H9 (cell line): Measurements from ENCODE around the gene POLD3. TPM values are rescaled to one million over a fixed set of nuclear protein-coding genes. Genes with fewer than 3 reads are reported as not detected.

Experiments
- DNase-seq: peaks from one replicate; pipeline ENCODE4 v3.0.0-alpha.2; 2017
- H2AFZ ChIP-seq: one replicate; pipeline ENCODE4 v1.6.1; 2013; ENCODE audit warnings: mild to moderate bottlenecking, low read length, control low read depth, moderate library complexity
- H2AK5ac ChIP-seq: 2 replicates; pipeline ENCODE4 v1.6.1; 2013; ENCODE audit warnings: low read length, control low read depth, mixed read lengths; ENCODE audit not compliant: insufficient read length
- H2BK120ac ChIP-seq: one replicate; pipeline ENCODE4 v1.6.1; 2013; ENCODE audit warnings: low read depth, mild to moderate bottlenecking, low read length, control low read depth, inconsistent platforms; ENCODE audit not compliant: poor library complexity, severe bottlenecking
- H2BK12ac ChIP-seq: 2 replicates; pipeline ENCODE4 v1.6.1; 2013; ENCODE audit warnings: low read length, control low read depth, mixed read lengths, low read depth; ENCODE audit not compliant: insufficient read length
- H2BK15ac ChIP-seq: 2 replicates; pipeline ENCODE4 v1.6.1; 2013; ENCODE audit warnings: low read depth, low read length, control low read depth
- H2BK20ac ChIP-seq: one replicate; pipeline ENCODE4 v1.6.1; 2013; ENCODE audit warnings: low read depth, mild to moderate bottlenecking, low read length, control low read depth, inconsistent platforms; ENCODE audit not compliant: poor library complexity, severe bottlenecking
- H2BK5ac ChIP-seq: 2 replicates; pipeline ENCODE4 v1.6.1; 2013; ENCODE audit warnings: low read length, control low read depth, mixed read lengths; ENCODE audit not compliant: insufficient read length
- H3K14ac ChIP-seq: 2 replicates; pipeline ENCODE4 v1.6.1; 2013; ENCODE audit warnings: low read length, control low read depth; ENCODE audit not compliant: insufficient read depth
- H3K18ac ChIP-seq: 2 replicates; pipeline ENCODE4 v1.6.1; 2013; ENCODE audit warnings: low read depth, mild to moderate bottlenecking, mixed read lengths, low read length, control low read depth; ENCODE audit not compliant: insufficient read length
- H3K23ac ChIP-seq: 2 replicates; pipeline ENCODE4 v1.6.1; 2013; ENCODE audit warnings: low read length, control low read depth, mixed read lengths, low read depth; ENCODE audit not compliant: insufficient read length
- H3K23me2 ChIP-seq: 2 replicates; pipeline ENCODE4 v1.6.1; 2013; ENCODE audit warnings: low read depth, mild to moderate bottlenecking, mixed read lengths, low read length, control low read depth; ENCODE audit not compliant: insufficient read length, poor library complexity, severe bottlenecking
- H3K27ac ChIP-seq: 2 replicates; pipeline ENCODE4 v1.5.1; 2013; ENCODE audit warnings: low read length, control low read depth, mixed read lengths, low read depth; ENCODE audit not compliant: insufficient read length
- H3K27me3 ChIP-seq: 2 replicates; pipeline ENCODE4 v1.6.1; 2013; ENCODE audit warnings: low read length, control low read depth, inconsistent platforms; ENCODE audit not compliant: insufficient read depth
- H3K4ac ChIP-seq: 2 replicates; pipeline ENCODE4 v1.6.1; 2013; ENCODE audit warnings: low read depth, mild to moderate bottlenecking, control low read depth, inconsistent platforms, low read length, moderate library complexity
- H3K4me1 ChIP-seq: 2 replicates; pipeline ENCODE4 v1.6.1; 2013; ENCODE audit warnings: low read length, control low read depth, inconsistent platforms; ENCODE audit not compliant: insufficient read depth
- H3K4me2 ChIP-seq: 2 replicates; pipeline ENCODE4 v1.6.1; 2013; ENCODE audit warnings: low read length, control low read depth, mixed read lengths; ENCODE audit not compliant: insufficient read length, insufficient read depth
- H3K56ac ChIP-seq: 2 replicates; pipeline ENCODE4 v1.6.1; 2013; ENCODE audit warnings: low read depth, mild to moderate bottlenecking, mixed read lengths, low read length, control low read depth; ENCODE audit not compliant: insufficient read length
- H3K79me1 ChIP-seq: 2 replicates; pipeline ENCODE4 v1.6.1; 2013; ENCODE audit warnings: low read depth, mild to moderate bottlenecking, moderate library complexity, low read length, control low read depth, inconsistent platforms; ENCODE audit not compliant: insufficient read depth, poor library complexity, severe bottlenecking
- H3K79me2 ChIP-seq: 2 replicates; pipeline ENCODE4 v1.6.1; 2013; ENCODE audit warnings: low read length, control low read depth, inconsistent platforms; ENCODE audit not compliant: insufficient read depth
- H3K9ac ChIP-seq: 2 replicates; pipeline ENCODE4 v1.6.1; 2013; ENCODE audit warnings: low read length, control low read depth, mixed read lengths; ENCODE audit not compliant: insufficient read length; ENCODE audit errors: extremely low read depth
- H3K9me3 ChIP-seq: one replicate; pipeline ENCODE4 v1.6.1; 2013; ENCODE audit warnings: low read depth, low read length, inconsistent platforms; ENCODE audit not compliant: control insufficient read depth
- H3T11ph ChIP-seq: one replicate; pipeline ENCODE4 v1.6.1; 2013; ENCODE audit warnings: mild to moderate bottlenecking, low read length, control low read depth, inconsistent platforms
- H4K20me1 ChIP-seq: one replicate; pipeline ENCODE4 v1.6.1; 2013; ENCODE audit not compliant: control insufficient read depth, insufficient read length, insufficient read depth
- H4K5ac ChIP-seq: 2 replicates; pipeline ENCODE4 v1.6.1; 2013; ENCODE audit warnings: low read depth, mild to moderate bottlenecking, mixed read lengths, low read length, control low read depth; ENCODE audit not compliant: insufficient read length
- H4K8ac ChIP-seq: replicated peaks from 2 replicates; pipeline ENCODE4 v1.6.1; 2013; ENCODE audit warnings: low read length, control low read depth, mixed read lengths, low read depth; ENCODE audit not compliant: insufficient read length
- H4K91ac ChIP-seq: 2 replicates; pipeline ENCODE4 v1.6.1; 2013; ENCODE audit warnings: low read depth, mild to moderate bottlenecking, moderate library complexity, mixed read lengths, low read length, control low read depth; ENCODE audit not compliant: insufficient read length
- H3K27ac Mint-ChIP-seq, 3 experiments: 2 replicates in 2 of 3; 3 replicates in 1 of 3; pipeline ENCODE4 v1.8.0; 2020 to 2021; ENCODE audit warnings: mixed read lengths in 3 of 3, mild to moderate bottlenecking in 1 of 3, moderate library complexity in 1 of 3
- H3K27me3 Mint-ChIP-seq: 2 replicates; pipeline ENCODE4 v1.8.0; 2021; ENCODE audit warnings: low read depth, mild to moderate bottlenecking, moderate library complexity, mixed read lengths
- H3K36me3 Mint-ChIP-seq, 3 experiments: 2 replicates in 2 of 3; 3 replicates in 1 of 3; pipeline ENCODE4 v1.8.0; 2020 to 2021; ENCODE audit warnings: low read depth in 3 of 3, mixed read lengths in 3 of 3; ENCODE audit not compliant: insufficient read depth in 1 of 3
- H3K4me1 Mint-ChIP-seq, 2 experiments: 2 replicates each; pipeline ENCODE4 v1.8.0; 2020; ENCODE audit warnings: mixed read lengths in 2 of 2
- H3K4me3 Mint-ChIP-seq, 2 experiments: 2 replicates in 1 of 2; 3 replicates in 1 of 2; pipeline ENCODE4 v1.8.0; 2020 to 2021; ENCODE audit warnings: mild to moderate bottlenecking in 2 of 2, mixed read lengths in 2 of 2, moderate library complexity in 1 of 2
- H3K9me3 Mint-ChIP-seq, 2 experiments: 2 replicates in 1 of 2; 3 replicates in 1 of 2; pipeline ENCODE4 v1.8.0; 2020; ENCODE audit warnings: mild to moderate bottlenecking in 2 of 2, mixed read lengths in 2 of 2, moderate library complexity in 1 of 2
- WGBS: extraction: QIAGEN DNeasy Blood & Tissue Kit; methylation state at CpG from one replicate; pipeline ENCODE4 v1.1.7; 2013; ENCODE audit warnings: missing lambda C conversion rate, low lambda C conversion rate, mixed read lengths; ENCODE audit not compliant: insufficient read length; ENCODE audit errors: extremely low coverage; 5-methylcytosine and 5-hydroxymethylcytosine counted together
- total RNA-seq: library from RNA; stranded (reverse); gene quantifications from 2 replicates; pipeline ENCODE4 v1.2.1, GENCODE V29; 2021
- TF ChIP-seq, protein P1 (sequence below): fragments of 200-600 bp; sonication (generic); conservative IDR thresholded peaks from 3 replicates; pipeline ENCODE4 v1.8.0; 2021; ENCODE audit warnings: antibody characterized with exemption, mild to moderate bottlenecking

Gene POLD3
- total RNA-seq, 1 experiment from 2014 or later = 34.1 TPM

DNA sequence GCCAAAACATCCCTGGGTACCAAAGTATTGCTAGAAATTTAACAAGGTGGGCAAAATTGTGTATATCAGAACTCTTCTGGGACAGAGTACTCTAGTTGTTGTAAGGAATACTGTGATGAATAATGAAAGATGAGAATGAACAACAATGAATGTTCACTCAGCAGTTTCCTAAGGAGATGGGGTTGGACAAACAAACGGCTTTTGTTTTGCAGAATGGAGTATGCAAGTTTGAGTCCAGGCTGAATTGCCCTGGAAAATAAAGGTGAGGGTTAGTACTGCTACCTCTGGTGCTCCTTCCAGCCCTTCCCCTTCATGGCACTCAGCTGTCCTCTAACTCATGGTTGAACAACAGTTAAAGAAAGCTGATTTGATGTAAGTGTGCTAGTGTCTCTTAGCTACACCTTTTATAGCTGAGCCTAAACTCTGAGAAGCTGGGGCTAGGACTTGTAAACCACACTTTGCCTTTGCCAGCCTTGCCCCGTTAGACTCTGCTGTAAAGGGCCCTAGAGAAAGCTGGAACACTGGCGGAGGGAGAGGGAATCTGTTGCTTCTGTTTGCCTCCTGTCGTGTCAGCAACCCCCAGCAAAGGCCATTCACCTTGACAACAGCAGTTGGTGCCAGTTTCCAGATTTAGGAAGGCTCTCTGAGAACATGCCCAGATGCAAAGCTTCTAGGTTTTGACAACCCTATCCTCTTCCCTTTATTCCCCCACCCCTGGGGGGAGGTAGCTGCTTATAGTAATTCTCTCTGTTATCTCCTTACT lies 41.2 kb upstream of the POLD3 start:
- no peak overlapping the region for H2BK12ac ChIP-seq
- no peak overlapping the region for H2BK120ac ChIP-seq
- H3K9ac ChIP-seq = no peak overlapping the region
- Mint-ChIP-seq H3K27ac (no peak overlapping the region), H3K4me1 (peaks cover 11 to 12% of the 10 kb centered on the region in 2 experiments), H3K9me3 (no peaks in the 10 kb centered on the region), H3K27me3 (peaks cover 2% of the 10 kb centered on the region), H3K4me3 (no peak overlapping the region), H3K36me3 (no peaks in the 10 kb centered on the region; a peak in 1 of 7 replicates)
- no peak overlapping the region for H3K4ac ChIP-seq
- no peaks in the 10 kb centered on the region for H4K20me1 ChIP-seq
- no peak overlapping the region for H3K56ac ChIP-seq
- no peak overlapping the region for H4K8ac ChIP-seq
- H3K9me3 ChIP-seq = no peaks in the 10 kb centered on the region
- no peak overlapping the region for H2BK20ac ChIP-seq
- no peak overlapping the region for H2BK5ac ChIP-seq
- H3K4me1 ChIP-seq = 0 out of 2 replicates have a peak, but pooled peaks cover 2% of the 10 kb centered on the region
- H2AK5ac ChIP-seq = no peak overlapping the region
- no peak overlapping the region for H3T11ph ChIP-seq
- H2BK15ac ChIP-seq = no peak overlapping the region
- no peak overlapping the region for H3K18ac ChIP-seq
- no peaks in the 10 kb centered on the region for H3K27me3 ChIP-seq
- no peak overlapping the region for H3K4me2 ChIP-seq
- H4K5ac ChIP-seq = no peak overlapping the region
- no peaks in the 10 kb centered on the region for H3K23me2 ChIP-seq
- no peak overlapping the region for H2AFZ ChIP-seq
- no peak overlapping the region for H3K23ac ChIP-seq
- H4K91ac ChIP-seq = no peak overlapping the region
- no peaks in the 10 kb centered on the region for H3K79me1 ChIP-seq
- no CpG with 5 or more reads among the region's 4 CpGs for WGBS
- no peaks in the 10 kb centered on the region for H3K79me2 ChIP-seq
- H3K14ac ChIP-seq = no peak overlapping the region
- DNase-seq = no peak
- TF ChIP-seq, protein P1, sequence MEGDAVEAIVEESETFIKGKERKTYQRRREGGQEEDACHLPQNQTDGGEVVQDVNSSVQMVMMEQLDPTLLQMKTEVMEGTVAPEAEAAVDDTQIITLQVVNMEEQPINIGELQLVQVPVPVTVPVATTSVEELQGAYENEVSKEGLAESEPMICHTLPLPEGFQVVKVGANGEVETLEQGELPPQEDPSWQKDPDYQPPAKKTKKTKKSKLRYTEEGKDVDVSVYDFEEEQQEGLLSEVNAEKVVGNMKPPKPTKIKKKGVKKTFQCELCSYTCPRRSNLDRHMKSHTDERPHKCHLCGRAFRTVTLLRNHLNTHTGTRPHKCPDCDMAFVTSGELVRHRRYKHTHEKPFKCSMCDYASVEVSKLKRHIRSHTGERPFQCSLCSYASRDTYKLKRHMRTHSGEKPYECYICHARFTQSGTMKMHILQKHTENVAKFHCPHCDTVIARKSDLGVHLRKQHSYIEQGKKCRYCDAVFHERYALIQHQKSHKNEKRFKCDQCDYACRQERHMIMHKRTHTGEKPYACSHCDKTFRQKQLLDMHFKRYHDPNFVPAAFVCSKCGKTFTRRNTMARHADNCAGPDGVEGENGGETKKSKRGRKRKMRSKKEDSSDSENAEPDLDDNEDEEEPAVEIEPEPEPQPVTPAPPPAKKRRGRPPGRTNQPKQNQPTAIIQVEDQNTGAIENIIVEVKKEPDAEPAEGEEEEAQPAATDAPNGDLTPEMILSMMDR = no peak
- H3K27ac ChIP-seq = no peak overlapping the region
